ENCODE data around the gene DBP.

The DBP gene

DNA sequence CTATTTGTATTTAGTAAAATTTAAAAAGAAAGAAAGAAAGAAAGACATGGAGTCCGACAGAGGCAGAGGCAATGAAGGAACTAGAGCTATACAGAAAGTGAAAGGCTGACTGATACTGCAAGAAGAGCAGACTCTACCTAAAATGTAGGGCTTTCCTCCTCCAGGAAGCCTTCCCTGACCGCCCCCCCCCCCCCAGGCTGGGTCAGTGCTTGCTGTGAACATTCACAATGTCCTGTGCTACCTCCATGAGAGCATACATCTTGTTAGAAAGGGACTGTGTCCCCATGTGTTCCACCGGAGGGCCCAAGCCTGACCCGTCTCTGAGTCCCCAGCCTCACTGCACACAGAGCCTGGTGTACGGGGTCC is 14.5 kb upstream of the DBP start:
- no peak for DNase-seq (ENCODE audit: low read depth, low spot score)
- TF ChIP-seq, protein P1, sequence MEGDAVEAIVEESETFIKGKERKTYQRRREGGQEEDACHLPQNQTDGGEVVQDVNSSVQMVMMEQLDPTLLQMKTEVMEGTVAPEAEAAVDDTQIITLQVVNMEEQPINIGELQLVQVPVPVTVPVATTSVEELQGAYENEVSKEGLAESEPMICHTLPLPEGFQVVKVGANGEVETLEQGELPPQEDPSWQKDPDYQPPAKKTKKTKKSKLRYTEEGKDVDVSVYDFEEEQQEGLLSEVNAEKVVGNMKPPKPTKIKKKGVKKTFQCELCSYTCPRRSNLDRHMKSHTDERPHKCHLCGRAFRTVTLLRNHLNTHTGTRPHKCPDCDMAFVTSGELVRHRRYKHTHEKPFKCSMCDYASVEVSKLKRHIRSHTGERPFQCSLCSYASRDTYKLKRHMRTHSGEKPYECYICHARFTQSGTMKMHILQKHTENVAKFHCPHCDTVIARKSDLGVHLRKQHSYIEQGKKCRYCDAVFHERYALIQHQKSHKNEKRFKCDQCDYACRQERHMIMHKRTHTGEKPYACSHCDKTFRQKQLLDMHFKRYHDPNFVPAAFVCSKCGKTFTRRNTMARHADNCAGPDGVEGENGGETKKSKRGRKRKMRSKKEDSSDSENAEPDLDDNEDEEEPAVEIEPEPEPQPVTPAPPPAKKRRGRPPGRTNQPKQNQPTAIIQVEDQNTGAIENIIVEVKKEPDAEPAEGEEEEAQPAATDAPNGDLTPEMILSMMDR (IDR thresholded peaks at IDR 0.05; ENCODE audit: low read depth, low read length) = no peak
- no peak overlapping the region for H3K4me3 ChIP-seq (ENCODE audit: low read depth, low read length)
- in situ Hi-C loops (cut with HindIII; ENCODE audit: low sequenced_read_pairs) = no loop called here

DNA sequence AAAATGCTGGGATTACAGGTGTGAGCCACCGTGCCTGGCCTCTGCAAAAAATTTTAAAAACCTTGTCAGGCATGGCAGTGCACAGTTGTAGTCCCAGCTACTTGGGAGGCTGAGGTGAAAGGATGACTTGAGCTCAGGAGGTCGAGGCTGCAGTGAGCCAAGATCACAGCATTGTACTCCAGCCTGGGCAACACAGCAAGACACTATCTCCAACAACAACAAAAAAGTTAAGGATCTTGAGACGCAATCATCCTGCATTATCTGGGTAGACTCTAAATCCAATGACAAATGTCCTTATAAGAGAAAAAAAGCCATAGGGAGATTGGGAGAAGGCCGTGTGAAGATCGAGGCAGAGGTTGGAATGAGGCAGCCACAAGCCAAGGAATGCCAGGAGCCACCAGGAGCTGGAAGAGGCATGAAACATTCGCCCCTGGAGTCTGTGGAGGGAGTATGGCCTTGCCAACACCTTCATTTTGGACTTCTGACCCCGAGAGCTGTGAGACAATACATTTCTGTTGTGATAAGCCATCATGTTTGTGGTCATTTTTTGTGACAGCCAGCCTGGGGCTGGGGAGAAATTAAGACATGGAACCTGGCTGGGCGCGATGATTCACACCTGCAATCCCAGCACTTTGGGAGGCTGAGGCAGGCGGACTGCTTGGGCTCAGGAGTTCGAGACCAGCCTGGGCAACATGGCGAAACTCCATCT is 13.9 kb upstream of the DBP start:
- TF ChIP-seq, protein P1 (IDR thresholded peaks at IDR 0.05; ENCODE audit: low read depth, low read length) = no peak
- in situ Hi-C loops (cut with HindIII; ENCODE audit: low sequenced_read_pairs) = no loop called here
- no peak for DNase-seq (ENCODE audit: low read depth, low spot score)
- H3K4me3 ChIP-seq (ENCODE audit: low read depth, low read length) = no peak overlapping the region

DNA sequence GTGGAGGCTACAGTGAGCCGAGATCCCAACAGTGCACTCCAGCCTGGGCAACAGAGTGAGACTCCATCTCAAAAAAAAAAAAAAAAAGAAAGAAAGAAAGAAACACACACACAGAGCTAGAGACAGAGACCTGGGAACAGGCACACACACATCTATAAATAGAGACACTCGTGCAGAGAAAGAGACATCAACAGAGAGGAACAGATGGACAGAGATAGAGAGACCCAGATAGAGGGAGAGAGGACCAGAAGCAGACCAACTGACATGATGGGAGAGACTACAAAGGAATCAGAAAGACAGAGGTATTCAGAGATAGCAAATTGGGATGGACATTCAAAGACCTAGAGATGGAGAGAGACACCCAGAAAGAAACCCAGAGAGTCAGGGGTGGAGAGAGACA is 11.0 kb upstream of the DBP start:
- in situ Hi-C loops (cut with HindIII; ENCODE audit: low sequenced_read_pairs) = no loop called here
- TF ChIP-seq, protein P1 (IDR thresholded peaks at IDR 0.05; ENCODE audit: low read depth, low read length) = no peak
- no peak overlapping the region for H3K4me3 ChIP-seq (ENCODE audit: low read depth, low read length)
- DNase-seq (ENCODE audit: low read depth, low spot score) = no peak

DNA sequence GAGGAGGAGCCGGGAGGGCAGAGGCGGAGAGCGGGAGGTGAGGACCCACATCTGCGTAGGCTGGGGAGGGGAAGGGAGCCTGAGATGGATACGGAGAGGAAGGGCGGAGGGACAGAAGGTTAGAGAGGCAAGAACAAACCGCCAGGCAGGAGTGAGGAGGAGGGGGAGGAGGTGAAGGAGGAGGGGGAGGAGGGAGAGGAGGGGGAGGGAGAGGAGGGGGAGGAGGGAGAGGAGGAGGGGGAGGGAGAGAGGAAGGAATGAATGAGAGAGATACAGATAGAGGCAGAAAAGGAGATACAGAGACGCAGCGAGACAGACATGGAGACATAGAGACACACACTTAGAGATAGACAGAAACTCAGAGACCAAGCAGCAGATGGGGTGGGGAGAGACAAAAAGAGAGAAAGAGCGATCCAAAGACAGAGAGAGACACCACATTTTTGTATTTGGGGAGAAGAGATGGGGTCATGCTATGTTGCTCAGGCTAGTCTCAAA is 9.6 kb upstream of the DBP start:
- no peak for DNase-seq (ENCODE audit: low read depth, low spot score)
- TF ChIP-seq, protein P1 (IDR thresholded peaks at IDR 0.05; ENCODE audit: low read depth, low read length) = no peak
- peak overlapping the region; percentile 42 for H3K4me3 ChIP-seq (ENCODE audit: low read depth, low read length)
- in situ Hi-C loops (cut with HindIII; ENCODE audit: low sequenced_read_pairs) = no loop called here

DNA sequence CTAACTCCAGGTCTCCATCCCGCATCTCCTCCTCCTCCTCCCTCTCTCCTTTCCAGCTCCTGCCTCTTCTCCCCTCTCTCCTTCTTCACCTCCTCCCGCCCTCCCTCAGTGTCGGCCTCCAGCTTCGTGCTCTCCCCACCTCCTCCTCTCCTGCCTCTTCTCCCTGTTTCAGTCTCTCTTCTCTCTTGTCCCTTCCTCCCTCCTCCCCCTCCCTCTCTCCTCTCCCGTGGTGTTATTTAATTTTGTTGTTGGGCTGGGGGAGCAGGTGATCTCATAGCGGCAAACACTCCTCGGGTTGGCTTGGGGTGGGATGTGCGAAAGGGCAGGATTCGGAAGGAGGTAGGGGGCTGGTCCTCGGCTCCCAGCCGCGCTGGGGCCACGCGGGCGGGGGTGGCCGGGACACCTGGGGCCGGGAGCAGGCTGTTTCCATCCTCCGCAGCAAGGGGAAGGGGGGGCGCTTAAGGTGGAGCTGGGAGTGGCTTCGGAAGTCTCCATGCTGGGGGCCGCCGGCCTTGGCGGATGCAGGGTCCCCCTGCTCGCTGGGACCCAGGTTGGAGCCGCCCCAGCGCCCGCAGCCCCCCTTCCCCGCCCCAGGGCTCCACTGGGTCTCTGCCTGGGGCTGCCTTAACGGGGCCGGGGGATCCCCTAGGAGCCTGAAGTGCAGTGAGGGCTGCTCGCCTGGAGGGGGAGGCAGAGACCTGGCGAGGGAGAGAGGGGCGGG is 9.0 kb upstream of the DBP start, which contains the start of gene CA11:
CA11 (minus strand) TSS at position 187 of the 721 bp plus-strand sequence. CDS start 555 bp downstream, outside the sequence.
- H3K4me3 ChIP-seq (ENCODE audit: low read depth, low read length) = peak within 1 kb of the TSS; percentile 42
- TF ChIP-seq, protein P1 (IDR thresholded peaks at IDR 0.05; ENCODE audit: low read depth, low read length) = peak; percentile 88
- DNase-seq (ENCODE audit: low read depth, low spot score) = peak; percentile 80
- in situ Hi-C loops (cut with HindIII; ENCODE audit: low sequenced_read_pairs) = no loop called here

DNA sequence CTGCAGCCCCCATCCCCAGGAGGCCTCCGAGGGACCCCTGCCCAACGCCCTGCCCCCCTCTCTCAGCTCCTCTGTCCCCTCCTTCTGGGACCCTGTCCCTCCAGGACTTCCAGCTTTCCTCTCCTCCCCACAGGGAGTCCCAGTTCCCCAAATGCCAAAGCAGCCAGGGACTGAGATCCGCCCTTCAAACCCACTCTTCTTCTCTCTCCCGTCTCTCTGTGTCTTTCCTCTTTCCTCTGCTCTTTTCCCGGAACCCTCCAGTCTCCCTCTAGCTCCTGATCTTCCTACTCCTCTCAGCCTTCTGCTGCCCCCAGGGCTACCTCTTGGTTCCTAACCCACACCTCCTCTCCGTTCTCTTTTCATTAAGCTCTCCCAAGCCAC is 8.4 kb upstream of the DBP start:
- peak overlapping the region; percentile 42 for H3K4me3 ChIP-seq (ENCODE audit: low read depth, low read length)
- TF ChIP-seq, protein P1 (IDR thresholded peaks at IDR 0.05; ENCODE audit: low read depth, low read length) = no peak
- no peak for DNase-seq (ENCODE audit: low read depth, low spot score)
- in situ Hi-C loops (cut with HindIII; ENCODE audit: low sequenced_read_pairs) = no loop called here

Data from astrocyte of the spinal cord (primary cell).